IMR-90 (cell line): Measurements from ENCODE around the gene PTH1R. TPM values are rescaled to one million over a fixed set of nuclear protein-coding genes. Genes with fewer than 3 reads are reported as not detected.

Source experiments
- ATAC-seq: fragments of 200-7000 bp; cut with Tn5 transposase; 2 replicates; pipeline ENCODE4 v1.9.1; 2020; ENCODE audit warnings: low read depth, mild to moderate bottlenecking, moderate library complexity
- BruUV-seq: library from RNA; stranded (reverse); fragments of 400-500 nt; replicated peaks from 2 replicates; lab custom pipeline; 2021; lab: Mats Ljungman, UMichigan
- CTCF ChIA-PET: fragments of 300-600 bp; formaldehyde crosslinking; extraction: SDS; loops from one replicate; lab custom pipeline; 2021; ENCODE audit warnings: antibody characterized with exemption; lab: Yijun Ruan, JAX
- POLR2A ChIA-PET: fragments of 300-600 bp; sonication (Branson Sonifier 250); formaldehyde crosslinking; loops from one replicate; lab custom pipeline; 2022; ENCODE audit warnings: antibody characterized with exemption; ENCODE audit not compliant: unreplicated experiment; lab: Charles Lee
- DNase-seq: peaks from one replicate; pipeline ENCODE4 v3.0.0; 2013
- H2AFZ ChIP-seq: replicated peaks from 2 replicates; pipeline ENCODE3; 2013; ENCODE audit warnings: low read length, mild to moderate bottlenecking; ENCODE audit not compliant: poor library complexity
- H2AK5ac ChIP-seq: 2 replicates; pipeline ENCODE4 v1.6.1; 2013; ENCODE audit warnings: low read depth, low read length, inconsistent platforms
- H2AK9ac ChIP-seq: replicated peaks from 2 replicates; pipeline ENCODE3; 2013; ENCODE audit warnings: mild to moderate bottlenecking, low read depth, low read length, moderate library complexity; ENCODE audit not compliant: poor library complexity
- H2BK120ac ChIP-seq: 2 replicates; pipeline ENCODE4 v1.6.1; 2013; ENCODE audit warnings: low read depth, low read length, inconsistent platforms
- H2BK15ac ChIP-seq: 3 replicates; pipeline ENCODE4 v1.6.1; 2013; ENCODE audit warnings: low read depth, low read length, inconsistent platforms
- H2BK20ac ChIP-seq: 2 replicates; pipeline ENCODE4 v1.6.1; 2013; ENCODE audit warnings: low read depth, mild to moderate bottlenecking, inconsistent platforms, low read length, moderate library complexity
- H2BK5ac ChIP-seq: 2 replicates; pipeline ENCODE4 v1.6.1; 2013; ENCODE audit warnings: mild to moderate bottlenecking, low read depth, low read length, inconsistent platforms; ENCODE audit not compliant: poor library complexity, severe bottlenecking
- H3K14ac ChIP-seq: replicated peaks from 2 replicates; pipeline ENCODE4 v1.6.1; 2013; ENCODE audit warnings: low read depth, low read length, inconsistent platforms
- H3K18ac ChIP-seq: 2 replicates; pipeline ENCODE4 v1.6.1; 2013; ENCODE audit warnings: low read depth, low read length, control low read depth
- H3K23ac ChIP-seq: 2 replicates; pipeline ENCODE4 v1.6.1; 2013; ENCODE audit warnings: low read depth, low read length, inconsistent platforms
- H3K27ac ChIP-seq: 2 replicates; pipeline ENCODE4 v1.5.1; 2013; ENCODE audit warnings: mild to moderate bottlenecking, control low read depth, low read length; ENCODE audit not compliant: insufficient read depth
- H3K27me3 ChIP-seq: 2 replicates; pipeline ENCODE4 v1.6.1; 2013; ENCODE audit warnings: low read length; ENCODE audit not compliant: control insufficient read depth, insufficient read depth
- H3K36me3 ChIP-seq: 2 replicates; pipeline ENCODE4 v1.6.1; 2013; ENCODE audit warnings: low read length, mixed read lengths; ENCODE audit not compliant: control insufficient read depth, insufficient read depth
- H3K4ac ChIP-seq: 2 replicates; pipeline ENCODE4 v1.6.1; 2013; ENCODE audit warnings: low read depth, low read length, inconsistent platforms
- H3K4me1 ChIP-seq: 2 replicates; pipeline ENCODE4 v1.6.1; 2013; ENCODE audit warnings: low read length, mixed read lengths; ENCODE audit not compliant: control insufficient read depth, insufficient read depth
- H3K4me2 ChIP-seq: 2 replicates; pipeline ENCODE4 v1.6.1; 2013; ENCODE audit warnings: low read depth, mild to moderate bottlenecking, control low read depth, low read length, moderate library complexity
- H3K4me3 ChIP-seq: 2 replicates; pipeline ENCODE4 v1.5.1; 2013; ENCODE audit warnings: low read depth, mild to moderate bottlenecking, control low read depth, low read length, moderate library complexity; ENCODE audit not compliant: insufficient read depth
- H3K56ac ChIP-seq: 2 replicates; pipeline ENCODE4 v1.6.1; 2013; ENCODE audit warnings: low read length, inconsistent platforms; ENCODE audit not compliant: insufficient read depth; ENCODE audit errors: extremely low read depth
- H3K79me1 ChIP-seq, 2 experiments: 2 replicates each; pipeline ENCODE4 v1.6.1; 2013; ENCODE audit warnings: low read length in 2 of 2, inconsistent platforms in 1 of 2, low read depth in 1 of 2
- H3K9ac ChIP-seq: 2 replicates; pipeline ENCODE4 v1.6.1; 2013; ENCODE audit warnings: low read depth, low read length, control low read depth
- H3K9me1 ChIP-seq: 2 replicates; pipeline ENCODE4 v1.6.1; 2013; ENCODE audit warnings: low read length, inconsistent platforms; ENCODE audit not compliant: insufficient read depth
- H3K9me3 ChIP-seq: 2 replicates; pipeline ENCODE4 v1.6.1; 2013; ENCODE audit warnings: low read length; ENCODE audit not compliant: control insufficient read depth, insufficient read depth
- H4K20me1 ChIP-seq: 2 replicates; pipeline ENCODE4 v1.6.1; 2013; ENCODE audit warnings: low read length, inconsistent platforms; ENCODE audit not compliant: insufficient read depth
- H4K5ac ChIP-seq: 2 replicates; pipeline ENCODE4 v1.6.1; 2013; ENCODE audit warnings: mild to moderate bottlenecking, low read depth, low read length, control low read depth
- H4K8ac ChIP-seq, 2 experiments: 2 replicates each; pipeline ENCODE4 v1.6.1; 2013; ENCODE audit warnings: low read depth in 2 of 2, low read length in 2 of 2, control low read depth in 1 of 2, inconsistent platforms in 1 of 2
- H4K91ac ChIP-seq: 2 replicates; pipeline ENCODE4 v1.6.1; 2013; ENCODE audit warnings: low read depth, low read length, inconsistent platforms; ENCODE audit not compliant: insufficient read depth
- BHLHE40 ChIP-seq: fragments of 150-350 bp; IDR thresholded peaks from 2 replicates; pipeline ENCODE4 v1.6.1; 2016; ENCODE audit warnings: mild to moderate bottlenecking, low read depth, low read length
- CEBPB ChIP-seq: IDR thresholded peaks from 2 replicates; pipeline ENCODE4 v1.6.1; 2012; ENCODE audit warnings: low read depth, low read length, improper control_type of control experiment
- CHD1 ChIP-seq: IDR thresholded peaks from 2 replicates; pipeline ENCODE4 v1.6.1; 2012; ENCODE audit warnings: low read depth, low read length, improper control_type of control experiment
- CTCF ChIP-seq: conservative IDR thresholded peaks from 2 replicates; pipeline ENCODE4 v1.5.1; 2012; ENCODE audit warnings: mild to moderate bottlenecking, low read depth, low read length, improper control_type of control experiment
- ELK1 ChIP-seq: fragments of 150-350 bp; IDR thresholded peaks from 2 replicates; pipeline ENCODE4 v1.6.1; 2016; ENCODE audit warnings: low read depth, mild to moderate bottlenecking, low read length, moderate library complexity, borderline replicate concordance
- MAFK ChIP-seq: IDR thresholded peaks from 2 replicates; pipeline ENCODE4 v1.6.1; 2012; ENCODE audit warnings: low read depth, low read length, improper control_type of control experiment
- MAZ ChIP-seq: IDR thresholded peaks from 2 replicates; pipeline ENCODE4 v1.6.1; 2012; ENCODE audit warnings: low read depth, mild to moderate bottlenecking, low read length, improper control_type of control experiment, moderate library complexity, borderline replicate concordance
- NFE2L2 ChIP-seq: fragments of 150-350 bp; IDR thresholded peaks from 2 replicates; pipeline ENCODE4 v1.6.1; 2016; ENCODE audit warnings: low read depth, mild to moderate bottlenecking, low read length
- POLR2A ChIP-seq: IDR thresholded peaks from 2 replicates; pipeline ENCODE4 v1.6.1; 2012; ENCODE audit warnings: mild to moderate bottlenecking, low read depth, low read length
- RAD21 ChIP-seq: IDR thresholded peaks from 2 replicates; pipeline ENCODE4 v1.6.1; 2012; ENCODE audit warnings: low read length, improper control_type of control experiment
- RCOR1 ChIP-seq: IDR thresholded peaks from 2 replicates; pipeline ENCODE4 v1.6.1; 2012; ENCODE audit warnings: mild to moderate bottlenecking, low read length, improper control_type of control experiment; ENCODE audit not compliant: insufficient replicate concordance
- RFX5 ChIP-seq: IDR thresholded peaks from 2 replicates; pipeline ENCODE4 v1.8.0; 2012; ENCODE audit warnings: low read depth, mild to moderate bottlenecking, low read length, moderate library complexity
- USF2 ChIP-seq: fragments of 150-350 bp; IDR thresholded peaks from 2 replicates; pipeline ENCODE4 v1.6.1; 2017; ENCODE audit warnings: mild to moderate bottlenecking, antibody characterized with exemption, low read length, low read depth
- WGBS, 2 experiments: methylation state at CpG; one replicate each; pipeline versions ENCODE4 v1.1.5 to v1.1.7; 2013; ENCODE audit warnings: missing lambda C conversion rate in 2 of 2; ENCODE audit not compliant: insufficient read length in 1 of 2; ENCODE audit errors: extremely low coverage in 2 of 2; 5-methylcytosine and 5-hydroxymethylcytosine counted together
- dilution Hi-C: fragments of 300-500 bp; cut with HindIII; formaldehyde crosslinking; loops from one replicate; pipeline ENCODE4 v1.14.3; 2018; ENCODE audit warnings: low sequenced_read_pairs; ENCODE audit not compliant: unreplicated experiment
- in situ Hi-C: fragments of 300-500 bp; cut with MboI; formaldehyde crosslinking; loops from 3 replicates; pipeline ENCODE4 v1.14.3; 2019; ENCODE audit warnings: low sequenced_read_pairs, inconsistent platforms, mixed read lengths
- intact Hi-C: fragments of 100-400 bp; cut with micrococcal nuclease; formaldehyde crosslinking; loops from 2 replicates; pipeline ENCODE4 v1.10.0; 2022
- polyA plus RNA-seq, 3 experiments: library from polyadenylated mRNA; depleted of rRNA; stranded (reverse); fragments of >200 nt; gene quantifications; 2 replicates each; pipeline ENCODE4 v1.2.3, GENCODE V29; 2012; ENCODE audit warnings: low replicate concordance in 1 of 3
- total RNA-seq: library from RNA; depleted of rRNA; stranded (reverse); fragments of >200 nt; gene quantifications from 2 replicates; pipeline ENCODE4 v1.2.3, GENCODE V29; 2012

PTH1R gene
- total and polyA plus RNA-seq, 2 of the 4 experiments (the other 2 are of a cell fraction), result 0.15 to 0.18 TPM

DNA sequence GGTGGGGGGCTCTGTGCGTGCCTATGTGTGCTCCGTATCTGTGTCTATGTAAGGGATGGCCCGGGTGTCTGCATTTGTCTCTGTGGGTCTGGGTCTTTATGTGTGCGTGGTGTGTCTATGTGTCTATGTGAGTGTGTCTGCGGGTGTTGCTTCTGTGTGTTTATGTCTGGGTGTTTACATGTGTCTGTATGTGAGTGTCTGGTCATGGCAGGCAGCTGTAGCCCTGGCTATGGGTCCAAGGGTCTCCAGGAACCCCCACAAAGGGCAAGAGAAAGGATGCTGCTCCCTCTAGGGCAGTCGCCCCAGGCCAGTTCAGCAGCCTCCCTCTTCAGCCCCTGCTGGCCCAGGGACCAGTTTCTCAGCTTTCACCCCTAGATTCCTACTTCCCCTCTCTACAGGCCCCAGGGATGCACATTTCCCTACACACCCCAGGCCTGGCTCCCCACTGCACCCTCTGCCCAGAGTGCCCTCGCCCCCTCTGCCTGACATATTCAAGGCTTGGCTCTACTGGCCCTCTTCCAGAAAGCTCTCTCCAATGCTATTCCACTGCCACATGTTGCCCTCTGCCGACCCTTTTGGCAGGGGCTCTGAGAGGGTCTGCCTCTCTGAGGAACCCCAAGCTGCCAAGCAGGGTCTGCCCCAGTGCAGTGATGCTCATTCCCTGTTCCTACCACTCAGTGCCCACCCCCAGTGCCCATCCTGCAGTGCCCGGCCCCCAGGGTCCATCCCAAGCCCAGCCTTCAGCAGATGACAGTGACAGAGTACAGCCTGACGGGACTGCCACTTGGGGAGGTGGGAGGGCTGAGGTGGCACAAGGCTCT is 13.2 kb upstream of the PTH1R start (continued):
- TF ChIP-seq ELK1, result no peak

GRCh38 chr3:46865031-46865507 is 12.5 kb upstream of the PTH1R start:
- Histone ChIP-seq H3K9me1 (no peaks in the 10 kb centered on the region; the same call in 1 of the 2 replicates), H3K4ac (no peak overlapping the region), H2AK5ac (no peak overlapping the region), H2BK20ac (no peak overlapping the region), H4K5ac (no peak overlapping the region), H3K79me1 (no peaks in the 10 kb centered on the region), H4K20me1 (no peaks in the 10 kb centered on the region), H2BK15ac (no peak overlapping the region), H3K27ac (no peak overlapping the region), H2AK9ac (no peak overlapping the region), H3K4me1 (no peaks in the 10 kb centered on the region; the same call in 1 of the 2 replicates), H3K18ac (no peak overlapping the region), H2AFZ (no peak overlapping the region), H2BK5ac (no peak overlapping the region), H3K36me3 (no peaks in the 10 kb centered on the region), H4K91ac (no peak overlapping the region), H3K23ac (no peak overlapping the region), H2BK120ac (no peak overlapping the region), H4K8ac (no peak overlapping the region), H3K56ac (no peak overlapping the region), H3K14ac (no peak overlapping the region; the same call in 1 of the 2 replicates), H3K4me3 (no peak overlapping the region), H3K9me3 (no peaks in the 10 kb centered on the region), H3K27me3 (peaks cover 30% of the 10 kb centered on the region; the same call in 1 of the 2 replicates), H3K9ac (no peak overlapping the region), H3K4me2 (no peak overlapping the region)
- dilution Hi-C loops, result no loop called here
- BruUV-seq, result no TSS peak
- ChIA-PET POLR2A (no interaction called here), CTCF (no interaction called here)
- TF ChIP-seq MAFK, result no peak
- no peak for TF ChIP-seq CEBPB
- TF ChIP-seq MAZ, result no peak
- no peak for TF ChIP-seq RCOR1
- no peak for TF ChIP-seq BHLHE40
- TF ChIP-seq CHD1, result no peak
- TF ChIP-seq NFE2L2, result no peak
- no peak for TF ChIP-seq POLR2A
- TF ChIP-seq RAD21, result no peak
- TF ChIP-seq CTCF, result no peak
- no peak for TF ChIP-seq USF2
- no peak for TF ChIP-seq RFX5
- ATAC-seq (0 out of 2 replicates have a peak, but pooled peaks have one; percentile 46), DNase-seq (no peak)
- whole genome bisulfite sequencing, 2 experiments, result 27% methylated on average over 3 of the region's 12 CpGs; no CpG with 5 or more reads in 1 of the 2 experiments
- intact Hi-C loops, result loop anchor here (5.0 kb wide), 1 partner anchor 507 kb away; no protein-coding TSS in a partner anchor
- in situ Hi-C loops, result no loop called here
